CD4-positive, alpha-beta T cell (primary cell): ENCODE data around the gene STRADA. TPM values are rescaled to one million over a fixed set of nuclear protein-coding genes. Genes with fewer than 3 reads are reported as not detected.
A peak's percentile ranks its signal among the peaks of the same experiment; 100 is the strongest.

Experiments used
- ATAC-seq: fragments of 200-7000 bp; cut with Tn5 transposase; one replicate; pipeline ENCODE4 v1.10.0; 2022; ENCODE audit warnings: mild to moderate bottlenecking; ENCODE audit not compliant: poor library complexity
- CTCF ChIA-PET: fragments of 350-600 bp; sonication (Branson Sonifier 250); formaldehyde crosslinking; loops from one replicate; lab custom pipeline; 2021; ENCODE audit warnings: antibody characterized with exemption, inconsistent platforms; lab: Charles Lee
- POLR2A ChIA-PET: fragments of 350-600 bp; sonication (Branson Sonifier 250); formaldehyde crosslinking; loops from one replicate; lab custom pipeline; 2021; ENCODE audit warnings: antibody characterized with exemption, inconsistent platforms; lab: Charles Lee
- DNase-seq, 14 experiments: peaks; one replicate each; pipeline ENCODE4 v3.0.0-alpha.2; 2013 to 2020; ENCODE audit warnings: mixed read lengths in 2 of 14
- H3K27ac ChIP-seq, 2 donors: one replicate each; pipeline versions ENCODE4 v1.5.1 to v1.7.0; 2013; ENCODE audit warnings: low read length in 2 of 2, low read depth in 1 of 2, mild to moderate bottlenecking in 1 of 2
- H3K27me3 ChIP-seq, 2 experiments: 1 replicate in 1 of 2; 2 replicates in 1 of 2; pipeline versions ENCODE4 v1.6.1 to v1.7.0; 2013; ENCODE audit warnings: low read length in 2 of 2, control low read depth in 1 of 2, mild to moderate bottlenecking in 1 of 2, moderate library complexity in 1 of 2; ENCODE audit not compliant: insufficient read depth in 2 of 2, control insufficient read depth in 1 of 2
- H3K36me3 ChIP-seq: one replicate; pipeline ENCODE4 v1.6.1; 2013; ENCODE audit warnings: low read length, control low read depth; ENCODE audit not compliant: insufficient read depth
- H3K4me1 ChIP-seq: one replicate; pipeline ENCODE4 v1.6.1; 2013; ENCODE audit warnings: low read length, control low read depth; ENCODE audit not compliant: insufficient read depth
- H3K4me3 ChIP-seq: one replicate; pipeline ENCODE4 v1.5.1; 2013; ENCODE audit warnings: mild to moderate bottlenecking, low read length, moderate library complexity
- H3K9me3 ChIP-seq, 2 experiments: 1 replicate in 1 of 2; 2 replicates in 1 of 2; pipeline versions ENCODE4 v1.6.1 to v1.7.0; 2013; ENCODE audit warnings: low read length in 2 of 2, mild to moderate bottlenecking in 2 of 2, control low read depth in 1 of 2, moderate library complexity in 1 of 2; ENCODE audit not compliant: control insufficient read depth in 1 of 2, insufficient read depth in 1 of 2
- H3K27ac Mint-ChIP-seq: one replicate; pipeline ENCODE4 v1.8.0; 2020; ENCODE audit warnings: mixed read lengths
- H3K27me3 Mint-ChIP-seq: one replicate; pipeline ENCODE4 v1.8.0; 2021; ENCODE audit warnings: mixed read lengths
- H3K36me3 Mint-ChIP-seq: one replicate; pipeline ENCODE4 v1.8.0; 2021; ENCODE audit warnings: low read depth, mixed read lengths
- H3K4me1 Mint-ChIP-seq: one replicate; pipeline ENCODE4 v1.8.0; 2021; ENCODE audit warnings: low read depth, mixed read lengths
- H3K4me3 Mint-ChIP-seq: one replicate; pipeline ENCODE4 v1.8.0; 2020; ENCODE audit warnings: mild to moderate bottlenecking, mixed read lengths
- H3K9me3 Mint-ChIP-seq: one replicate; pipeline ENCODE4 v1.8.0; 2020; ENCODE audit warnings: mixed read lengths
- intact Hi-C, 2 experiments: fragments of 100-400 bp; cut with DNase I in 1 of 2; cut with micrococcal nuclease in 1 of 2; formaldehyde crosslinking; loops; one replicate each; pipeline versions ENCODE4 v1.15.1 to v1.9.0; 2023 to 2025; cut with DNase I, micrococcal nuclease
- total RNA-seq, 174 experiments: library from RNA in 2 of 174; stranded (reverse) in 2 of 174; gene quantifications; one replicate each; pipeline ENCODE4 v1.2.3 and lab custom pipeline; 2021 to 2026
- TF ChIP-seq, protein P1 (sequence below): fragments of 200-600 bp; IDR thresholded peaks from one replicate; pipeline ENCODE4 v1.8.0; 2022; ENCODE audit warnings: antibody characterized with exemption, mild to moderate bottlenecking

Gene STRADA
- total RNA-seq, 2 experiments from 2014 or later, result 50.9 to 51.0 TPM

DNA sequence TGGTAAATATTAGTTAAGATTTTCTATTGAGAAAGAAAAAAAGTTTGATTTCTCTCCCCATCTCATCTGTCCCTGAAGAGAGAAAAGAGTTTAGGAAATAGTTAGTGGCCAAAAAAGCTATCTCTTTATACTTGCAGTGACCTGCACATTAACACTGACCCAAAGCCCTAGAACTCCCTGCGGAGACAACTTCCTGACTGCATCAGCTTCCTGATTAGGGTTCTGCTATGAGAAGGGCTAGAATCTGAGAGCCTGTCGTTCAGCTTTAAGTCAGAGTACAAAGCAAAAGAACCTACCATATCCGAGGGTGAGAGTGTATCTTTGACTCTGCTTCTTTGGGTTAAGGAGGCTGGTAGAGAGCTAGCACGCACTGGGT lies 66.4 kb downstream of the STRADA start:
- no peak overlapping the region for H3K4me3 Mint-ChIP-seq
- intact Hi-C loops, result no loop called here
- CTCF ChIA-PET, result interaction anchor here (1.0 to 3.0 kb wide), 2 partner anchors 35 to 59 kb away, joined by 3 to 7 read pairs; no protein-coding TSS in a partner anchor
- H3K36me3 Mint-ChIP-seq, result peaks cover 87% of the 10 kb centered on the region
- TF ChIP-seq, protein P1, sequence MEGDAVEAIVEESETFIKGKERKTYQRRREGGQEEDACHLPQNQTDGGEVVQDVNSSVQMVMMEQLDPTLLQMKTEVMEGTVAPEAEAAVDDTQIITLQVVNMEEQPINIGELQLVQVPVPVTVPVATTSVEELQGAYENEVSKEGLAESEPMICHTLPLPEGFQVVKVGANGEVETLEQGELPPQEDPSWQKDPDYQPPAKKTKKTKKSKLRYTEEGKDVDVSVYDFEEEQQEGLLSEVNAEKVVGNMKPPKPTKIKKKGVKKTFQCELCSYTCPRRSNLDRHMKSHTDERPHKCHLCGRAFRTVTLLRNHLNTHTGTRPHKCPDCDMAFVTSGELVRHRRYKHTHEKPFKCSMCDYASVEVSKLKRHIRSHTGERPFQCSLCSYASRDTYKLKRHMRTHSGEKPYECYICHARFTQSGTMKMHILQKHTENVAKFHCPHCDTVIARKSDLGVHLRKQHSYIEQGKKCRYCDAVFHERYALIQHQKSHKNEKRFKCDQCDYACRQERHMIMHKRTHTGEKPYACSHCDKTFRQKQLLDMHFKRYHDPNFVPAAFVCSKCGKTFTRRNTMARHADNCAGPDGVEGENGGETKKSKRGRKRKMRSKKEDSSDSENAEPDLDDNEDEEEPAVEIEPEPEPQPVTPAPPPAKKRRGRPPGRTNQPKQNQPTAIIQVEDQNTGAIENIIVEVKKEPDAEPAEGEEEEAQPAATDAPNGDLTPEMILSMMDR, result no peak
- POLR2A ChIA-PET, result interaction anchor here (0.7 to 4.2 kb wide), 6 partner anchors 19 to 40 kb away, joined by 3 to 21 read pairs (median 4); partner anchors contain the start of gene LIMD2
- Histone ChIP-seq H3K36me3 (peaks cover 60% of the 10 kb centered on the region), H3K27me3 (no peaks in the 10 kb centered on the region), H3K27ac (no peak overlapping the region), H3K4me1 (no peaks in the 10 kb centered on the region), H3K4me3 (no peak overlapping the region), H3K9me3 (no peaks in the 10 kb centered on the region)
- H3K9me3 Mint-ChIP-seq, result no peaks in the 10 kb centered on the region
- no peak for DNase-seq
- H3K4me1 Mint-ChIP-seq, result peaks cover 21% of the 10 kb centered on the region
- no peak for ATAC-seq
- peak overlapping the region; percentile 8 for H3K27ac Mint-ChIP-seq
- H3K27me3 Mint-ChIP-seq, result no peaks in the 10 kb centered on the region

DNA sequence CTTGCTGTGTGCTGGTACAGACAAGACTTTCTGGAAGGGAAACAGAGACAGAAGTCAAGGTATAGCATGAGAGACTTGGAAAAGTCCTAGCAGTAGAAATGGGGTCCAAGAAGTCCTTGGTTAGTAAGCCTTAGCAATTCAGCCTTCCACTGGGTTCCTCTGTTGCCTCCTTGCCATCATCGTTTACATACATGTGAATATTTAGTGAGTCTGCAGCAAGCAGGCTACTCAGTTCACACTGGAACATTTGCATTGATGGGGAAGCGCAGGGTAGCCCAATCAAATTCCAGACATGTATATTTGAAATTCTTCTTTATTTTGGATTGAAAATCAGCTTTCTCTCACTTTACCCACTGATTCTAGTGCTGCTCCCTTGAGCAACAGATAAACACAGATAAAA lies 68.7 kb downstream of the STRADA start:
- peaks cover 87% of the 10 kb centered on the region for H3K36me3 Mint-ChIP-seq
- no peaks in the 10 kb centered on the region for H3K9me3 ChIP-seq
- no peak overlapping the region for H3K27ac ChIP-seq
- no peak overlapping the region for H3K4me3 Mint-ChIP-seq
- peaks cover 27% of the 10 kb centered on the region for H3K4me1 Mint-ChIP-seq
- H3K4me1 ChIP-seq, result no peaks in the 10 kb centered on the region
- H3K4me3 ChIP-seq, result no peak overlapping the region
- H3K27me3 Mint-ChIP-seq, result no peaks in the 10 kb centered on the region
- TF ChIP-seq, protein P1, result no peak
- H3K9me3 Mint-ChIP-seq, result no peaks in the 10 kb centered on the region
- CTCF ChIA-PET, result interaction anchor here (0.6 to 3.0 kb wide), 2 partner anchors 37 to 87 kb away, joined by 3 to 7 read pairs; no protein-coding TSS in a partner anchor
- peaks cover 70% of the 10 kb centered on the region for H3K36me3 ChIP-seq
- ATAC-seq (no peak), DNase-seq (no peak)
- intact Hi-C loops, result no loop called here
- peak overlapping the region; percentile 1 for H3K27ac Mint-ChIP-seq
- no peaks in the 10 kb centered on the region for H3K27me3 ChIP-seq
- POLR2A ChIA-PET, result no interaction called here

DNA sequence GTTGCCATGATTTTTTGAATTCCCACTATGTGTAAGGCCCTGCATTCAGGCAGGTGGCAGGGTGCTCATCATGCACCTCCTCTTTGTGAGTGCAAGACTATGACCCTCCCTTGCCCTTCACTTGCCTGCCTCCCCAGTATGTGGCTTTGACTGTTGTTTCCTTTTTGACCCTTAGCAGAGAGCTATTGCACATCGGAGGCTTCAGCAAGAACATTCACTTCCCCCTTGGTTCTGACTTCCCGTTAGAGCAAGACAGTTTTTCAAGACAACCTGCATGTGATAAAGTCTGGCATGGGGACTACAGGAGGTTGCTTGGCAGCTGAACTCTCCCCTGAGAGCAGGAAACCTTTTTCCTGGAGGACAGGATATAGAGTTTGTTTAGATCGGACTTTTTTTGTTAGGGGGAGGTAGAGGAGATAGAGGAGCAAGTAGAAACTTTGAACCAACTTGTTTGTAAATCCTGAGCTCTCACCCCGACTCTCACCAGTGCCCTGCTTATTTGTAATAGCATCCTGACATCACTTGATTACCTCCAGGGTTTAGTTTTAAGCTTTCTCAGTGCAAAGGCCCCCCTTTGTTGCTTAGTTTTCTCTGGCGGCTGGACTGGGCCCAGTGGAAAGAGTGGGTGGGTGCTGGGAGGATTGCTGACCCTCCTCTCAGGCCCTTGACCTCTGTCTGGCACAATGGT lies 75.9 kb downstream of the STRADA start:
- TF ChIP-seq, protein P1, result no peak
- Histone ChIP-seq H3K27ac (no peak overlapping the region), H3K4me1 (no peaks in the 10 kb centered on the region), H3K9me3 (no peaks in the 10 kb centered on the region), H3K27me3 (no peaks in the 10 kb centered on the region), H3K36me3 (peaks cover 64% of the 10 kb centered on the region), H3K4me3 (no peak overlapping the region)
- intact Hi-C loops, result no loop called here
- DNase-seq (peak in 3 of 14 experiments; percentile 17 to 31 (median 25)), ATAC-seq (no peak)
- ChIA-PET CTCF (interaction anchor here (1.3 kb wide), 1 partner anchor 42 kb away, joined by 4 read pairs; no protein-coding TSS in a partner anchor), POLR2A (interaction anchor here (0.7 to 1.3 kb wide), 3 partner anchors 28 to 71 kb away, joined by 3 to 6 read pairs (median 3); no protein-coding TSS in a partner anchor)
- peaks cover 10% of the 10 kb centered on the region for H3K4me1 Mint-ChIP-seq
- no peak overlapping the region for H3K27ac Mint-ChIP-seq
- no peaks in the 10 kb centered on the region for H3K9me3 Mint-ChIP-seq
- peaks cover 88% of the 10 kb centered on the region for H3K36me3 Mint-ChIP-seq
- no peak overlapping the region for H3K4me3 Mint-ChIP-seq
- H3K27me3 Mint-ChIP-seq, result no peaks in the 10 kb centered on the region
